ENCODE data around the gene FMNL2. TPM values are rescaled to one million over a fixed set of nuclear protein-coding genes. Genes with fewer than 3 reads are reported as not detected.

The FMNL2 gene
- total and polyA plus RNA-seq, 10 donors: 8.8 to 59.3 (median 33.5) TPM

DNA sequence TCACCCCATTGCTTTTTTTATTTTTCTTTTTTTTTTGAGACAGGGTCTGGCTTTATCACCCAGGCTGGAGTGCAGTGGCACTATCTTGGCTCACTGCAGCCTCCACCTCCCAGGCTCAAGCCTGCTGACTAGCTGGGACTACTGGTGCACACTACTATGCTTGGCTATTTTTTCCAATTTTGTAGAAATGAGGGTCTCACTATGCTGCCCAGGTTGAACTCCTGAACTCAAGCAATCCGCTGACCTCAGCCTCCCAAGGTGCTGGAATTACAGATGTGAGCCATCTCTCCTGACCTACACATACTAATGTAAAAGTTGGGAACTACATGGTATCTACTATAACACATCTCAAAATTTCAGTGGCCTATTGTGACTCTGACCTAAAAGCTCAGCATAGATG lies 101.2 kb downstream of the FMNL2 start:
- Histone ChIP-seq H3K27ac (no peak overlapping the region), H3K4me1 (peaks cover 0 to 35% (median 18%) of the 10 kb centered on the region in 6 donors), H3K27me3 (replicated peaks in 1 of 7) (no peaks in the 10 kb centered on the region), H3K4me3 (no peak overlapping the region), H3K36me3 (no peaks in the 10 kb centered on the region), H3K9me3 (no peaks in the 10 kb centered on the region)
- intact Hi-C loops (cut with DNase I; ENCODE audit: low total_unique reads): no loop called here
- TF ChIP-seq POLR2A (IDR thresholded peaks at IDR 0.05) (no peak), POLR2AphosphoS5 (IDR thresholded peaks at IDR 0.05) (no peak)
- TF ChIP-seq, protein P1, sequence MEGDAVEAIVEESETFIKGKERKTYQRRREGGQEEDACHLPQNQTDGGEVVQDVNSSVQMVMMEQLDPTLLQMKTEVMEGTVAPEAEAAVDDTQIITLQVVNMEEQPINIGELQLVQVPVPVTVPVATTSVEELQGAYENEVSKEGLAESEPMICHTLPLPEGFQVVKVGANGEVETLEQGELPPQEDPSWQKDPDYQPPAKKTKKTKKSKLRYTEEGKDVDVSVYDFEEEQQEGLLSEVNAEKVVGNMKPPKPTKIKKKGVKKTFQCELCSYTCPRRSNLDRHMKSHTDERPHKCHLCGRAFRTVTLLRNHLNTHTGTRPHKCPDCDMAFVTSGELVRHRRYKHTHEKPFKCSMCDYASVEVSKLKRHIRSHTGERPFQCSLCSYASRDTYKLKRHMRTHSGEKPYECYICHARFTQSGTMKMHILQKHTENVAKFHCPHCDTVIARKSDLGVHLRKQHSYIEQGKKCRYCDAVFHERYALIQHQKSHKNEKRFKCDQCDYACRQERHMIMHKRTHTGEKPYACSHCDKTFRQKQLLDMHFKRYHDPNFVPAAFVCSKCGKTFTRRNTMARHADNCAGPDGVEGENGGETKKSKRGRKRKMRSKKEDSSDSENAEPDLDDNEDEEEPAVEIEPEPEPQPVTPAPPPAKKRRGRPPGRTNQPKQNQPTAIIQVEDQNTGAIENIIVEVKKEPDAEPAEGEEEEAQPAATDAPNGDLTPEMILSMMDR (IDR thresholded peaks at IDR 0.05 in 8 of 11, conservative IDR thresholded peaks at IDR 0.05 in 3 of 11): no peak
- DNase-seq: no peak
- 91 to 100% (median 95%) methylated on average over 1 of the region's 1 CpG for WGBS, 5 donors

DNA sequence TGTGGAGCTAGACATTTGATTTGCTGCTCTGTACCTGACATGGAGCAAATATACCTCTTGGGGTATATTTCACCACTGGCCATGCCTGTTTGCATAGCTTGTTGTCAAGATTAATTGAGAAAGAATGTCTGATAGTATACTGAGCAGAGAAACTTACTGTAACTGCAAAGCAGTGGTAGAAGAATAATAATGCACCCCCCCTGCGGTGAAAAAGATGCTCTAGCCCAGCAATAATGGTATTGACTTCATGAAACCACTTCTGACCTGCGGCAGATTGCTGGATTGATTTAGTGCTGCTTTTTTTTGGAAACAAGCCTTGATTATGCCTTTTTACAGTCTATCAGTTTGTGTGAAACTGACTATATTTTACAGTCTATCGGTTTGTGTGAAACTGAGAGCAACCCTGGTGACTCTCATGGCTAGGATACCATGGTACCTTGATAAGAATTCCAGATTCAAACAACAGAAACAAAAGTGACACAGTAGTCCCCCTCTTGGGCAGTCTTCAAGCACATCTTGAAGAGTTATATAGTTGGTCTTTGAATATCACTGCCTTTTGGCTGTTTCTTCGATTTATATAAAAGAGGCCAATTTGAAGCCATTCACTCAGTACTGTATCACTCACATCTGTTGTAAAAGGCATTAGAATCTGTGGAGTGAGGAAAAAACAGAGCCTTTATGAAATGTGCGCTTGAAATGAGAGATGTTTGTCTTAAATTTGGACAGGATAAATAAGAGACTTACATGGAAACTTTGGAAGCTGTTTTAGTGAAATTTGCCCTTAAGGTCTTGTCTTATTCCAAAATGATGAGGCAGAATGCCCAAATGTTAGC lies 102.5 kb downstream of the FMNL2 start:
- H3K27me3 ChIP-seq (replicated peaks in 1 of 7): no peaks in the 10 kb centered on the region
- no peak for DNase-seq
- no peaks in the 10 kb centered on the region for H3K9me3 ChIP-seq
- no peaks in the 10 kb centered on the region for H3K36me3 ChIP-seq
- WGBS, 5 donors: 84 to 97% (median 88%) methylated on average over 5 of the region's 5 CpGs
- peaks cover 0 to 21% (median 8%) of the 10 kb centered on the region in 6 donors for H3K4me1 ChIP-seq
- H3K27ac ChIP-seq: no peak overlapping the region
- TF ChIP-seq POLR2A (IDR thresholded peaks at IDR 0.05) (no peak), POLR2AphosphoS5 (IDR thresholded peaks at IDR 0.05) (no peak)
- TF ChIP-seq, protein P1 (IDR thresholded peaks at IDR 0.05 in 8 of 11, conservative IDR thresholded peaks at IDR 0.05 in 3 of 11): no peak
- intact Hi-C loops (cut with DNase I; ENCODE audit: low total_unique reads): no loop called here
- H3K4me3 ChIP-seq: no peak overlapping the region

DNA sequence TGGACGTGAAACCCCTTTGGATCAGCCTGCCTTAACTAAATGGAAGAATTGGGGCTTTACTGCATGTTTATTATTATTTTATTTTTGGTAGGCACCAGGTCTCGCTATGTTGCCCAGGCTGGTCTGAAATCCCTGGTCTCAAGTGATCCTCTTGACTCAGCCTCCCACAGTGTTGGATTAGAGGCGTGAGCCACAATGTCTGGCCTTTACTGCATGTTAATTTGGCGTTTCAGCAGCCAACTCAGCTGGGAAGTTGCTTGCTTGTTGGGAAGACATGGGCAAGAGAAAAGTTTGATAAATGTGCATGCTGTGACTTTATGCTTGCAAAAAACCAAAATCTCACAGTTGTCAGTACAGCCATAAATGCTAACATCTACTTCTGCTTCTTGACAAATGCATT lies 105.1 kb downstream of the FMNL2 start:
- H3K27ac ChIP-seq: no peak overlapping the region
- no peaks in the 10 kb centered on the region for H3K9me3 ChIP-seq
- TF ChIP-seq POLR2A (IDR thresholded peaks at IDR 0.05) (no peak), POLR2AphosphoS5 (IDR thresholded peaks at IDR 0.05) (no peak)
- TF ChIP-seq, protein P1 (IDR thresholded peaks at IDR 0.05 in 8 of 11, conservative IDR thresholded peaks at IDR 0.05 in 3 of 11): no peak
- no peak for DNase-seq
- no peak overlapping the region for H3K4me3 ChIP-seq
- 80 to 89% (median 86%) methylated on average over 4 of the region's 4 CpGs for WGBS, 5 donors
- no peaks in the 10 kb centered on the region for H3K27me3 ChIP-seq (replicated peaks in 1 of 7)
- H3K36me3 ChIP-seq: no peaks in the 10 kb centered on the region
- intact Hi-C loops (cut with DNase I; ENCODE audit: low total_unique reads): no loop called here
- H3K4me1 ChIP-seq: peaks cover 0 to 15% (median 0%) of the 10 kb centered on the region in 6 donors

DNA sequence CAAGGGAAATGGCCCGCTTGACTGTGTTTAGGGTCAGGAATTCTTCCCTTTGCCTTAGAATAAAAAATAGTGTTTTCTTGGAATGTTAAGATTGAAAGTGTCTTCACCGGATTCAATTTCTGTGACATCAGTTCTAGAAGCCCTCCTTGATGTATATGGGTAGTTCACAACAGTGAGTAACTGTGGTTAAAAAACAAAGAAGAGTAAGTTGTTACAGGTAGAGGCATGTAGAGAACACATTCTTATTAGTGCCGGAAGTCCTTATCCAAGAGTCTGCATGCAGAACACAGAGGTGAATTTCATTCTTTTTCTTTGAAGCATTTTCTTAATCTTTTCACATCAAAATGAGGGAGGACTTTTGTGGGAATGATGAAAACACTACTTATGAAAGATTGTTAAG lies 105.5 kb downstream of the FMNL2 start:
- Histone ChIP-seq H3K27ac (no peak overlapping the region), H3K36me3 (no peaks in the 10 kb centered on the region), H3K4me3 (no peak overlapping the region), H3K27me3 (replicated peaks in 1 of 7) (no peaks in the 10 kb centered on the region), H3K9me3 (no peaks in the 10 kb centered on the region), H3K4me1 (peaks cover 0 to 17% (median 0%) of the 10 kb centered on the region in 6 donors)
- TF ChIP-seq POLR2A (IDR thresholded peaks at IDR 0.05): no peak
- TF ChIP-seq, protein P1 (IDR thresholded peaks at IDR 0.05 in 8 of 11, conservative IDR thresholded peaks at IDR 0.05 in 3 of 11): no peak
- no peak for TF ChIP-seq POLR2AphosphoS5 (IDR thresholded peaks at IDR 0.05)
- intact Hi-C loops (cut with DNase I; ENCODE audit: low total_unique reads): no loop called here
- 85 to 96% (median 89%) methylated on average over 3 of the region's 3 CpGs for WGBS, 5 donors
- DNase-seq: no peak

Measured in spleen (tissue), 11 donors.